ENCODE data around the gene P2RX6. TPM values are rescaled to one million over a fixed set of nuclear protein-coding genes. Genes with fewer than 3 reads are reported as not detected.

The P2RX6 gene
- total and polyA plus RNA-seq, 12 donors, result 0.07 to 7.7 (median 3.2) TPM

- Histone ChIP-seq H3K4me3 (no peak overlapping the region), H3K36me3 (no peaks in the 10 kb centered on the region), H3K9me3 (no peaks in the 10 kb centered on the region), H3K4me1 (no peaks in the 10 kb centered on the region), H3K27me3 (no peaks in the 10 kb centered on the region), H3K27ac (no peak overlapping the region)
- intact Hi-C loops (cut with DNase I), result loop anchor here in 1 of 10 donors (2.0 kb wide), 1 partner anchor 36 kb away; no protein-coding TSS in a partner anchor
- WGBS, 2 donors, result 56 to 62% methylated on average over 13 of the region's 13 CpGs
- no peak for TF ChIP-seq CTCF (IDR thresholded peaks at IDR 0.05)
- DNase-seq, result no peak
- ATAC-seq, result peak in 1 of 8 donors; percentile 44
Measured at GRCh38 chr22:21064917-21065864, 50.2 kb downstream of the P2RX6 start.

- Histone ChIP-seq H3K9me3 (no peaks in the 10 kb centered on the region), H3K27ac (no peak overlapping the region), H3K4me3 (no peak overlapping the region), H3K36me3 (no peaks in the 10 kb centered on the region), H3K4me1 (no peaks in the 10 kb centered on the region), H3K27me3 (no peaks in the 10 kb centered on the region)
- no peak for ATAC-seq
- WGBS, 2 donors, result 88 to 91% methylated on average over 28 of the region's 28 CpGs
- intact Hi-C loops (cut with DNase I), result no loop called here
- DNase-seq, result no peak
- TF ChIP-seq CTCF (IDR thresholded peaks at IDR 0.05), result no peak
Measured at GRCh38 chr22:21067075-21067900, 52.3 kb downstream of the P2RX6 start.

GRCh38 chr22:21067901-21068680 is 53.1 kb downstream of the P2RX6 start:
- H3K4me1 ChIP-seq, result no peaks in the 10 kb centered on the region
- DNase-seq (no peak), ATAC-seq (no peak)
- TF ChIP-seq CTCF (IDR thresholded peaks at IDR 0.05), result no peak
- WGBS, 2 donors, result 90 to 92% methylated on average over 12 of the region's 12 CpGs
- no peaks in the 10 kb centered on the region for H3K9me3 ChIP-seq
- no peak overlapping the region for H3K4me3 ChIP-seq
- H3K27me3 ChIP-seq, result no peaks in the 10 kb centered on the region
- intact Hi-C loops (cut with DNase I), result no loop called here
- H3K36me3 ChIP-seq, result no peaks in the 10 kb centered on the region
- H3K27ac ChIP-seq, result no peak overlapping the region

Data from heart right ventricle (tissue), 16 donors.